ENCODE results near the gene KCTD17.

DNA sequence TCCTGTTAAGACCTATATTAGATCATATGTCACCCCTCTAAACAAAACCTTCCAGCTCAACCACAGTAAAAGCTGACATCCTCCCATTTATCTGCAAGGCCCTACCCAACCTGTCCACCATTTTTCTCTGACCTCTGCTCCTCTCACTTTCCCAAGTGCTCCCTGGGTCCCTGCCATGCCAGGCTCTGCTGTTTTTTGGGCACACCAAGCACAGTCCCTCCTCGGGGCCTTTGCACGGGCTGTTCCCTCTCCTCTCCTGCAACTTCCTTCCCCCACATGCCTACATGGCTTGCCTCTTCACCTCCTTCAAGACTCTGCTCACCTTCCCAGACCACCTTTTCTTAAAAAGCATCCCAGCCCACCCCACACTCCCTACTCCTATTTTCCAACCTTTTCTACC, 42.1 kb upstream of the KCTD17 start:
- no peak for TF ChIP-seq CTCF (conservative IDR thresholded peaks at IDR 0.05; ENCODE audit: low read depth, low read length)
- no peak for TF ChIP-seq EZH2 (IDR thresholded peaks at IDR 0.05; ENCODE audit: borderline replicate concordance, low read depth, low read length, poor library complexity, severe bottlenecking)

Data from A673 (cell line).